ENCODE results near the gene RGCC. TPM values are rescaled to one million over a fixed set of nuclear protein-coding genes. Genes with fewer than 3 reads are reported as not detected.
"Not testable (repeated sequence)": the region's sequence is repeated elsewhere in the genome, so short reads cannot be mapped to it uniquely, and the experiment has no call there.

Gene RGCC
- total RNA-seq, 1 donor from 2014 or later: 76.8 TPM

DNA sequence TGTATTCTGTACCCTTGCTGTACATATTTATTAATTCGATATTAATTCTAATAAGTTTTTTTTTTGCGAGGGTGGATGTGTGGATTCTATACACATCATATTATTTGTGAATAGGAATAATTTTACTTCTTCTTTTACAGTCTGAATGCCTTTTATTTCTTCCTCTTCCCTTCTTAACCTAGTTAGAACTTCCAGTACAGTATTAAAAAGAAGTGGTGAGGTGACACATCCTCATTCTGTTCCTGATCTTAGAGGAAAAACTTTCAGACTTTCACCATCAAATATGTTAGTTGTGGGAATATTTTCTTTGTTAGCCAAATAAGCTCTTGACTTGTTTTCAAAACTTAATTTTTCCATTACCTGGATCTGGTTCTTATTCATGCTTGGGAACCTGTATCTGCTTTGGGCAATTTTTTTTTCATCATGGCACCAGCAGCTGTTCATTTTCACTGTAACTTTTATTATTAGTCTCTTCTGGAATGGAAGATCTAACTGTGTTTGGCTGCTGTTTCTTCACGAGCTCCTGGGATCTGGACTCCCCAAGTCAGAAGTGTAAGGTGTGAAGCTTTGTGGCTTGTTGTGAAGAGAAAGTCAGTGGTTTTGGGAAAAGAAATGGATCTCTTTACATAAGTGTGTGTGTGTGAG lies 33.1 kb downstream of the RGCC start:
- DNase-seq (ENCODE audit: low read depth in 2 of 2): no peak

DNA sequence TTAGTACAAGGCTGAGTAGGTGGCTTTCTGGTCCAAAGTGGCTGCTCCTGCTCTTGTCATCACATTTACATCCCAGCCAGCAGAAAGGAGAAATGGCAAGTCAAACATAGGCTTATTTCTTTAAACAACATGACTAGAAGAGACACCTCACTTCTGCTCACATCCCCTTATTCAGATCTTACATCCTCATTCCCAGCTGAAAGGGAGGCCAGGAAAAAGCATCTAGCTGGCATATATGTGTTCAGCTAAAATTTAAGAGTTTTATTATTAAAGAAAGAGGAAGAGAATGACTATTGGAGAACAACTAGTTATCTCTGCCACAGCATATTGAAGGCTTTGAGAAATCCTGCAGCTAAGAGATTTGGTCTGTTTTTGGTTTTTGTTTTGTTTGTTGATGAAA lies 34.1 kb downstream of the RGCC start:
- no peak for DNase-seq (ENCODE audit: low read depth in 2 of 2)

DNA sequence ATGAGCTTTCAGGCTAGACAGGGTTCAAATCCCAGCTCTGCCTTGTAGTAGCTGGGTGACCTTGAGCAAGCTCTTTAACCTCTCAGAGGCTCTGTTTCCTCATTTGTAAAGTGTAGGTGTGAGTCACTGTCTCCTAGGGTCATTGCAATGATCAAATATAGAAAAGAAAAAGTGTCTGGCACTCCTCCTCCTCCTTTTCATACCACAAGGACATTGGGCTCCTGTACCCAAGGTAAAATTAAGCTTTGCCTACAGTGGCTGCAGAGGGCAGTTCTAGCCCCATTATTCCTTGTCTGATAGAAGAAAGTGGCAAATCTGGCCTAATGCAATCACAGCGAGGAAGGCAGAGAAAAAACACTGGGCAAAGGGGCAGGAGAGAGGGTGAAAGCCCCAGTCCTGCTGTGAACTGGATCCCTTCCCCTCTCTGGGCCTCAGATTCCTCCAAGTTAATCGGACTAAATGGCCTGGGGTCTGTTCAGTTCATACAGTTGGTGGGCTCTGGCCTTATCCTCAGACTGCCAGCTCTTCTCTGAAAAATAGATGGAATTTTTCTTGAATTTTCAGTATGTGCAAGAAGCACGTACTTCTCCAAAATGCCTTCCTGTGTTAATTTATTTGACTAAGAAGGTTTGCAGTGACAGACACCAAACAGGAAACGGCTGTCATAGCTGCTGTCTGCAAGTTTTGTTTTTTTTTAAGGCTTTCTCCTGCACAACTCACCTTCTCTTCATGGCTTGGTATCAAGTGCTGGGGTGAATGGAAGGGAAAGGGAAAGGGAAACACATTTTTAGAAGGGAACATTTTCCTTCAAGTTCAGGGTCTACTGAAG lies 35.3 kb downstream of the RGCC start:
- DNase-seq (ENCODE audit: low read depth in 2 of 2): peak in 1 of 2 donors; percentile 28

DNA sequence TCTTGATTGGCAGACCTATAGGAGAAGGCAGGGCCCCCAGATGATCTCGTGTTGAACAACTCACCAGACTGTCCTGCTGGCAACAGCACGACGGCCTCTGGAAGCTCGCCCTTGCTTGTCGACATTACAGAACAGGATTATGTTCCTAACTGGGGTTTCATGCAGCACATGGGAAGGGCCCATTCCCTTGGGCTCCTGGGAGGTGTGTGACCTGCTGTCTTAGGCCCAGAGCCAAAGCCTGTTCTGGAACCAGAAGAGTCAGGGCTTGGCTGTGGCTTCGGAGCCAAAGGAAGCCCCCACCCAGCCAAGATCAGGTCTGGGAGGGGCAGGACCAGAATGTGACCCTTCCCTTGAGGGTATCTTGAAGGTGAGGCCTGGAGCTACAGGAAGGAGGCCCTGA lies 36.9 kb downstream of the RGCC start:
- no peak for DNase-seq (ENCODE audit: low read depth in 2 of 2)

DNA sequence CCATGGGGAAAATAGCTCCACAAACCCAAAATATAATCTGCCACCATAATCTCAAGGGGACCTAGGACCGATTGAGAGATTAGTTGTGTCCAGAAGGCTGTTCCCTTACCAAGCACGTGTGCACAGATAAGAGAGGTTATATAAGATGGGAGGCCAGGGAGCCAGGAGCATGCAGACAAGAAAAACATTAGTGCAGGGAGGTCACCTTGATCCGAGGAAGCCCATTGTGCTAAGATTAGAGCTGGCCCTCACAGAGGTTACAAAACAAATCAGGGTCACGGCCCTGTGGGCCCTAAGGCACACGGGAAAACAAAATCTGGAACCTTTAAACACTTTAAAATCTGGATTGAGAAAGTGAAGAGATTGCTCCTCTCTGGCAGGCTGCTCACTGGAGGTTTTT lies 37.7 kb downstream of the RGCC start:
- no peak for DNase-seq (ENCODE audit: low read depth in 2 of 2)

DNA sequence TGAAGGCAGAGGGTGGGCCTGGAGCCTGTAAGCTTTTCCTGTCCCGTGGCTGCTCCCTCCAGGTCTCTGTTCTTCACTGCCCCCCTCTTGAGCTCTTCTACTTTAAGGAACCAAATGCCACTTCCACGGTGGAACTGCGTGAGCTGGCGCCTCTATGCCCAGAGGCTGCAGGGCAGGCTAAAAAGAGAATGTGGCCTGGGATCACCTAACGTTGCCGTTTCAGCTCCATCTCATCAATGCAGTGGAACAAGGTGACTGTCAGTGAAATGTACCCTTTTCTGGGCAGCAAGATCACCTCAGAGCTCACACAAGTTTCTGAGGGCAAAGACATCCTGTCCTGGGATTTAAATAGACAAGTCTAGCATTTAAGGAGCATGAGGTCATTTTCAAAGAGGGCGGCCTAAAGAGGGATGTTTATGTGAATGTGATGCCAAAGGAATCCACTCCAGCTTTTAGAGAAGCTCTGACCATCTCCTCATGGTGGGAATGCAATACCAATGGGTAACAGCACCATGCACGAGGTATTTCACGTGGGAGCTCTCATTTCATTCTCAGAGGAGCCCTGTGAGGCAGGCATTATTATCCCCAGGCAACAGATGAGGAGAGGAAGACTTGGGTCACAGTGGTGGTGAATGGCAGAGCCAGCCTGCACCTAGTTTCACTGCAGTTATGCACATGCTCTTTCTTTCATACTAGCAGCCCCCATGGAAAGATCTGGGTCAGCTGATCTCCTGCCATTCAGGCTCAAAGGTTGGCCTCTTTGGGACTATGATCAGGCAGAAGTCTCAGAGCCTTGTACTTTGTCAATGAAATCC lies 39.3 kb downstream of the RGCC start:
- DNase-seq (ENCODE audit: low read depth in 2 of 2): no peak

DNA sequence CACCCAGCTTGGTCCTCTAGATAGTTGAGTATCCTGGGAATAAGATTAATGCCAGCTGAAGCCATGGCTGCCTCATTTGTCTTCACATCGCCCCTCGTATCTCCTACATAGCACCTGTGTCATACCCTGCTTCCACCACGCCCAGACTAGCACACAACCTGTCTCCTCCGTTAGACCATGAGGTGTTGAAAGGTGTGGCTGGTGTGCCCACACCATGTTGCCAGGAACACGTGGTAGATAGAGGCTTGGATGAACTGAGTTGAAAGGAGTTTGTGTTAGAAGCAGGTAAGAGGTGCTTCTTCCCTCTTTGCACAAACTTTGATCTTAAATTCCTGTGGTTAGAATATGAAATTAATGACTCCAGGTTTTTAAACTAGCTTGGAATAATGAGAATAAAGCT lies 40.1 kb downstream of the RGCC start:
- no peak for DNase-seq (ENCODE audit: low read depth in 2 of 2)

DNA sequence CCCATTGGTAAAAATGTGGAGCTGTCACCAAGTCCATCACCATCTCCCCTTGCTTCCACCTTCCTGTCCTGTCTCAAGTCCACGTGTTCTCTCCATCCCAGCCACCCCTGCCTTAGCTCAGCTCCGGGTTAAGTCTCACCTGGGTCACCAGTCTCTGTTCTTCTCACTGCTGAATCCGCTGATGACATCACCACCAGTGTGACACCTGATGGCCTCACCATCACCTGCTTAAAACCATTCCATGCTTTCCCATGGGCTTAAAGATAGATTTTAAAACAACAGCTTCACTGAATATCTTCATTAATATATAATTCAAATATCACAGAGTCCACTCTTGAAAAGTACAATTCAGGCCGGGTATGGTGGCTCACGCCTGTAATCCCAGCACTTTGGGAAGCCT lies 42.1 kb downstream of the RGCC start:
- no peak for DNase-seq (ENCODE audit: low read depth in 2 of 2)

DNA sequence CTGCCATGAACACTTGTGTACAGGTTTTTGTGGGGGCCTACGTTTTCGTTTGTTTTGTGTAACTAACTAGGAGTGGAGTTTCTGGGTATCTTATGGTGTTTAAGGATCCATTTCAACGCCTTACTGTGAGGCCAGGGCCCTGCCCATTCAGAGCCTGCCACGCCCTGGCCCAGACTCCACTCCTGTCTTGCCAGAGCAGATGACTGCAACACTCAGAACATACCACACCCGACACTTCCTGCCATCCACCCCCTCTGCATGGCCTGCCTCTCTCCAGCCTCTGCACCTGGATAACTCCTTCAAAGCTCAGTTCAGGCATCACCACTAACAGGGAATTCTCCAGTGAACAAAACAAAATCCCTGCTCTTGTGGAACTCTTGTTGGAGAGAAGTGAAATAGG lies 43.2 kb downstream of the RGCC start:
- DNase-seq (ENCODE audit: low read depth in 2 of 2): no peak

DNA sequence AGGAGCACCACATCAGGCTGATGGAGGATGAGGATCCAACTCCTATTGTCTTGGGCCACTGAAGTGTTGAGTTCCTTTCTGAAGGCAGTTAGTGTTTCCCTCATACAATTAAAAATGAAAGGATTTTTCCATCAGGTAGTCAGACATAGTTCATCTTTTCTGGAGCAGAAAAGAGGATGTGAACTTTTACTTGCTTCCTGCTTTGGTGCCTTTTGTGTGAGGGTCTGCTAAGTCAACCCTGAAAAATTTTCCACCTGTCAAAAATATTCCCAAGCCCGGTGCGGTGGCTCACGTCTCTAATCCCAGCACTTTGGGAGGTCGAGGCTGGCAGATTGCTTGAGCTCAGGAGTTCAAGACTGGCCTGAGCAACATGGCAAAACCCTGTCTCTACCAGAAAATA lies 43.9 kb downstream of the RGCC start:
- no peak for DNase-seq (ENCODE audit: low read depth in 2 of 2)

DNA sequence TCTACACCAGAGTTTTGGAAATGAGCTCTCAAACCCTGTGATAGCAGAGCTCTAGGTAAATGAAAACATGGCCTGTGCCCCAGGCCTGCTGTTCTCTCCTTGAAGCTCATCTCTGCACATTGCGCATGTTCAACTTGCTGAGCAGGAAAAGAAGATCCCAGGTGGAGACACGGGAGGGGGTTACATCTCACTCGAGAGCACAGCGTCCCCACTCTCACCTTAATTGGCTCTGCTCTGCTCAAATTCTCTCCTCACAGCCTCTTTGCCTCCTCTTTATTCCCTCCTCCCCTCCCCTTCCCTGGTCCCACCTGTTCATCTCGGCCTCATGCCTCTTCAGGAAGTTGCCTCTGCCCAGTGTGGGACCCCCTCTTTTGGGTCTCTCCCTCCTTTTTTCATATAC lies 44.7 kb downstream of the RGCC start:
- DNase-seq (ENCODE audit: low read depth in 2 of 2): no peak

DNA sequence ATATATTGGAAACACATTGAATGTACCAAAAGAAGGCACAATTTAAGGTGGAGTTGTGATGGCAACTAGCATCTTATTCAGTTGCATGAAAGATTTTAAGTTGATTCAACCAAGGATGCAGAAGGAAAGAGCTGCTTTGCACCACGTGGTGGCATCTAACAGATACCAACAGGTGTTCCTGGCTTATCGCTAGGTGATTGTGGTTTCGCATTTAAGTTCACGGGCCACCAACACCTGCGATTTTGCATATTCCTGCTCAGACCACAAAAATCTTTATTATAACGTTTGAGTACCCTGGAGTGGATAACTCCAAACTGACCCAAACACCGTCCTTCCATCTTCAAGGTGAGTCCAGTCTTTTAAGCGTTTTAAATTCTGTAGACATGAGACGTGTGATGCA lies 45.3 kb downstream of the RGCC start:
- DNase-seq (ENCODE audit: low read depth in 2 of 2): no peak

DNA sequence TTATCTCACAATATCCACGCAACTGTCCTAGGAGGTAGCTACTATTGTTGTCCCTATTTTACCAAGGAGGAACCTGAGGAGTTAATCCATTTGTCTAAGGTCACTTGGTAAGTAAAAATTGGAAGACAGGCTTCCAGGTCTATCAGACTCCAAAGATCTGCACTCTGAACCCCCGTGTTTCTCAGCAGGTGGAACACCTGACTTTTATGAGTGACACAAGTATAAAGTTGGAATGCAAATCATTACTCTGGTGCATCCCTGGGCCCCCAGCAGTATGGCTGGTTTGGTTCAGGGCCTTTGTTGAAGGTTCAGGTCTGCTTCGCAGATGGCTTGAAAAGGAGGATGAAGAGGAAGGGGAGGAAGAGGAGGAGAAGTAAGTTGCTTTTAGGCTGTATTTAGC lies 46.0 kb downstream of the RGCC start:
- no peak for DNase-seq (ENCODE audit: low read depth in 2 of 2)

DNA sequence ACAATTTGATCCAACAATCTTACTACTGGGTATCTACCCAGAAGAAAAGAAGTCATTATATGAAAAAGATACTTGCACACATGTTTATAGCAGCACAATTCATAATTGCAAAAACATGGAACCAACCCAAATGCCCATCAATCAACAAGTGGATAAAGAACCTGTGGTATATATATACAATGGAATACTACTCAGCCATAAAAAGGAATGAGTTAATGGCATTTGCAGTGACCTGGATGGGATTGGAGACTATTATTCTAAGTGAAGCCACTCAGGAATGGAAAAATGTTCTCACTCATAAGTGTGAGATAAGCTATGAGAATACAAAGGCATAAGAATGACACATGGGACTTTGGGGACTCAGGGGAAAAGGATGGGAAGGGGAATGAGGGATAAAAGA lies 47.3 kb downstream of the RGCC start:
- DNase-seq (ENCODE audit: low read depth in 2 of 2): not testable (repeated sequence)

DNA sequence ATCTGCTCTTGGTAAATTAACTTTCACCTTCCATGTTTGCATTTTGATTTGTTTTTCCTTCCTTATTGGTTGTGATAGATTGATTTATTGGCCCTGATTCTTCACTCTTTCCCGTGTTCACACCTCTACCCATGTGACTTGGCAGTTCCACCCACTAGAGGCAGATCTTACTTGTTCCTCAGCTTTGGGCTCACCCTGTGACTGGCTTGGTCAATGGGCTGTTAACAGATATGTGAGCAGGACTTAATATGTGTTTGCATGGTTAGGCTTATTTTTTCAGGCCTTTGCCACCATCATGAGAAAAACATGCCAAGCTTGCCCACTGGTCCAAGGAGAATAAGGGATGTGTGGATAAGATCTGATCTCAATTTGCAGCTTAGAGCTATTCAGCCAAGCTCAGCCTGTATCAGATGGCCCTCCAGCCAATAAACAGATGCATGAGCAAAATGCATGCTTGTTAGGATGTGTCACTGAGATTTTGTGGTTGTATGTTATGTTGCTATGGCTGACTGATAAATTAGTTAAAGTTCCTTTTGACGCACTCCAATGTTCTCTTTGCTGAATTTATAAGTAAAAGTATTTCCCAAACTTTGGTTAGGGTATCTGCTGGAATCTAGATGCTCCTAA lies 48.0 kb downstream of the RGCC start:
- no peak for DNase-seq (ENCODE audit: low read depth in 2 of 2)

DNA sequence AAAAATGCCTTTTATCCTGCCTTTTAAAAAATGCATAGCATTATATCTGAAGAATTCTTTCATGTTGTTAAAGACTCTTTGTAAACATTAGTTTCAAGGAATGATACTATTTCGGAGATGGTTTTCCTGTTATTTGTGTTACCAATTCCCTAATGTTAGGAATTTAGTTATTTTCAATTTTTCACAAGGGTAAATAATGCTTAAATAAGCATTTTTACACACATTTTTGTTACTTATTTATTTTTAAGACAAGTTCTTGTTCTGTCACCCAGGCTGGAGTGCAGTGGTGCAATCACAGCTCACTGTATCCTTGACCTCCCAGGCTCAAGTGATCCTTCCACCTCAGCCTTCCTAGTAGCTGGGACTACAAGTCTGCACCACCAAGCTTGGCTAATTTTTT lies 49.0 kb downstream of the RGCC start:
- no peak for DNase-seq (ENCODE audit: low read depth in 2 of 2)

DNA sequence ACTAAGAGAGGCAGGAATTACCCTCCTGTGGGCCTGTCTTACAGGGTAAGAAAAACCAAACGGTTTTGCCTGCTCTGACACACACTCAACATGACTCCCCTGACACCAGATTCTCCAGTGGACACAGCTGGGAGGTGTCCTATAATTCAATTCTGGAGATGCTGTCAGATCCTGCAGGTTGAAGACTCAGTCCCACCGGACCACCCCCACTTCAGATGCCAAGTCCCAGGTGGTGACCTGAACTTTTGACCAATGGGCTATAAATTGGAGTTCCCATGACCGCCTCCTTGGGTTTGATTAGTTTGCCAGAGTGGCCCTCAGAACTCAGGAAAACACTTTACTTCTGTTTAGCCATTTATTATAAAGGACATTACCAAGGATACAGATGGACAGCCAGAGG lies 52.6 kb downstream of the RGCC start:
- no peak for DNase-seq (ENCODE audit: low read depth in 2 of 2)

DNA sequence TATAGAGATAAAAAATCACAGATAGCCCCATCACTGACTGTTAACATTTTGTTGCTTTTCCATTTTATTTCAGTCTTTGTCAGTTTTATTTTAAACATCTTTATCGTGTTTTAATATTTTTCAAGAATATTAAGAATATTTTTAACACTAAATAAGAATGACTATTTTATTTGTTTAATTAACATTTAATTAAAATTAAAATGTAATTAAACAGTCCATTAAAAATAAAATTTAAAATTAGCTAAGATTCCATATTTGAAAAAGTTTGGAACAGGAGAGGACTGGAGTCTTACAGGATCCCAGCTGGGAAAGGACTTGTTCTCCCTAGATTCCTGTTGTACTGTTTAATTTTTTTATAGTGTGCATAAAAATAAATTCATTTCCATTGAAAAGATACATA lies 54.5 kb downstream of the RGCC start:
- DNase-seq (ENCODE audit: low read depth in 2 of 2): no peak

DNA sequence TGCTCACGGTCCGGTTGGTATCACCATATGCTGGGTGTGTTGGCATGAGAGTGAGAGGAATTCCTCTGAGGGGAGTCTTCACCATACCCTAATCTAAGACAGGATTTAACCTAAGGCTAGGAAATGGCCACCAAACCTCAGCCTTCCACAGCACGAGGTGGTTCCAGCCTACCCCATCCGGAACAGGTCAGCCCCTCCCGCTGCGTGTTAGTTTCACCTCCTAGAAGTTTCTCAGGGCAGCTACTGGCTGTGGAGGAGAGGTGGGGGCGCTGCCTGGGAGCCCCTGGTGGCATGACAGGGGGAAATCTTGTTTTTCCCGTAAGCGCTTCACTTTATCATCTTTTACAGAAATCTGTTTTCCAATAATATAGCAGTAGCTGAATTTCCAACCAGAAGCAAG lies 55.1 kb downstream of the RGCC start:
- no peak for DNase-seq (ENCODE audit: low read depth in 2 of 2)

DNA sequence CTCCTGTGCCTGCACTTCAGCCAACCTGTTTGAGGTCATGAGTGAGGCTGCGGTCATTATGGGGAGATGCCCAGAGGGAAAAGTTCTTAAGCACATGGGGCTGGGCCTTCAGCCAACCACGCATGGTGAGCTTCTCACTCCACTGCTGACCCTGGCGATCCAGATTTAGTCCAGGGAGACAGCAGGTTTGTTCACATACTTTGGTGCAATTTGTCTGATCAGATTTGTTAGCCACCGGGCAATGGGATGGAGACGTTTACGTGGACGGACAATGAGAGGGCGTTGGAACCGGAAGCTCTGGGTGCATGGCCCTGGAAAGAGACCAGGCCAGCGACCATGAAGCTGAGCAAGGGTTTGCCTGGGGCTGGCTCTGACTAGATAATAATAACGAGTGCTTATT lies 56.2 kb downstream of the RGCC start:
- no peak for DNase-seq (ENCODE audit: low read depth in 2 of 2)

DNA sequence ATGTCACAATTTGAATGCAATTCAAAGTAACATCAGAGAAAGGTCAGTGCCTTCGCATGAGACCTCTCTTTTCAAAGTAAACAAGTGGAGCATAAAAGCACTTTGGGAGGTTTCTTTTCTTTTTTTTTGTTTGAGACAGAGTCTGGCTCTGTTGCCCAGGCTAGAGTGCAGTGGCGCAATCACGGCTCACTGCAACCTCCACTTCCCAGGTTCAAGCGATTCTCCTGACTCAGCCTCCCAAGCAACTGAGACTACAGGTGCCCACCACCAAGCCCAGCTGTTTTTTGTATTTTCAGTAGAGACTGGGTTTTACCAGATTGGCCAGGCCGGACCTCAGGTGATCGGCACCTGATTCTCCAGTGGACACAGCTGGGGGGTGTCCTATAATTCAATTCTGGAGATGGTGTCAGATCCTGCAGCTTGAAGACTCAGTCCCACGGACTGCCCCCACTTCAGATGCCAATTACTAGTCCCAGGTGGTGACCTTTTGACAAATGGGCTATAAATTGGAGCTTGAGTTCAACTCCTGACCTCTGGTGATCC lies 57.6 kb downstream of the RGCC start:
- DNase-seq (ENCODE audit: low read depth in 2 of 2): no peak

Data from dermis microvascular lymphatic vessel endothelial cell (primary cell).